CD4-positive, alpha-beta T cell treated with Interleukin-10 for 1 hour (primary cell): ENCODE data around the gene MMP24OS.
A peak's percentile ranks its signal among the peaks of the same experiment; 100 is the strongest.
"Not testable (repeated sequence)": the region's sequence is repeated elsewhere in the genome, so short reads cannot be mapped to it uniquely, and the experiment has no call there.

Experiments
- DNase-seq: peaks from one replicate; pipeline ENCODE4 v3.0.0-alpha.2; 2020

MMP24OS gene

GRCh38 chr20:35277531-35278395 lies at the start of gene MMP24OS:
TSS of gene MMP24OS (minus strand) at chr20:35278122. CDS start at chr20:35277929, 193 bp downstream.
- peak; percentile 93 for DNase-seq

- DNase-seq: no peak
These were observed 49.4 kb upstream of the MMP24OS start for GRCh38 chr20:35327074-35327976.

- no peak for DNase-seq
These were observed 48.8 kb upstream of the MMP24OS start for GRCh38 chr20:35326740-35327073.

- no peak for DNase-seq
These were observed 48.3 kb upstream of the MMP24OS start for GRCh38 chr20:35326021-35326739.

GRCh38 chr20:35325401-35325800 lies 47.5 kb upstream of the MMP24OS start:
- DNase-seq: no peak

- no peak for DNase-seq
These were observed 42.6 kb upstream of the MMP24OS start for GRCh38 chr20:35320396-35321126.

- no peak for DNase-seq
These were observed 41.9 kb upstream of the MMP24OS start for GRCh38 chr20:35319871-35320197.

GRCh38 chr20:35319192-35319870 lies 41.4 kb upstream of the MMP24OS start:
- no peak for DNase-seq

GRCh38 chr20:35318502-35319157 lies 40.7 kb upstream of the MMP24OS start:
- DNase-seq: no peak

GRCh38 chr20:35317416-35318210 lies 39.7 kb upstream of the MMP24OS start:
- no peak for DNase-seq

GRCh38 chr20:35316086-35316485 lies 38.2 kb upstream of the MMP24OS start:
- DNase-seq: no peak

GRCh38 chr20:35315632-35316020 lies 37.7 kb upstream of the MMP24OS start:
- DNase-seq: not testable (repeated sequence)

- no peak for DNase-seq
These were observed 37.1 kb upstream of the MMP24OS start for GRCh38 chr20:35314816-35315631.

- DNase-seq: no peak
These were observed 34.4 kb upstream of the MMP24OS start for GRCh38 chr20:35312318-35312717.

- DNase-seq: no peak
These were observed 33.9 kb upstream of the MMP24OS start for GRCh38 chr20:35311822-35312221.

- DNase-seq: no peak
These were observed 33.5 kb upstream of the MMP24OS start for GRCh38 chr20:35311409-35311808.

- DNase-seq: no peak
These were observed 30.0 kb upstream of the MMP24OS start for GRCh38 chr20:35307666-35308653.

GRCh38 chr20:35306931-35307517 lies 29.1 kb upstream of the MMP24OS start:
- DNase-seq: peak; percentile 19
